NT2/D1 (cell line): Measurements from ENCODE around the gene GPR176.

Experiments used
- DNase-seq: peaks from one replicate; pipeline ENCODE4 v3.0.0-alpha.2; 2011; ENCODE audit warnings: low read depth, low spot score
- H3K27me3 ChIP-seq: 2 replicates; pipeline ENCODE4 v1.6.0; 2011; ENCODE audit warnings: mild to moderate bottlenecking; ENCODE audit not compliant: insufficient read length, insufficient read depth
- H3K36me3 ChIP-seq: 2 replicates; pipeline ENCODE4 v1.6.1; 2011; ENCODE audit warnings: mild to moderate bottlenecking, low read length, mixed read lengths; ENCODE audit not compliant: insufficient read depth, insufficient read length
- H3K4me1 ChIP-seq: 2 replicates; pipeline ENCODE4 v1.5.1; 2011; ENCODE audit not compliant: insufficient read depth, insufficient read length
- H3K4me3 ChIP-seq: 2 replicates; pipeline ENCODE4 v1.5.1; 2011; ENCODE audit warnings: low read depth; ENCODE audit not compliant: insufficient read length
- H3K9ac ChIP-seq: 2 replicates; pipeline ENCODE4 v1.6.0; 2011; ENCODE audit warnings: low read depth; ENCODE audit not compliant: insufficient read length
- H3K9me3 ChIP-seq: 2 replicates; pipeline ENCODE4 v1.5.1; 2011; ENCODE audit warnings: mild to moderate bottlenecking, low read length; ENCODE audit not compliant: insufficient read depth
- SUZ12 ChIP-seq: IDR thresholded peaks from 2 replicates; pipeline ENCODE4 v1.6.1; 2011; ENCODE audit not compliant: insufficient read length, insufficient read depth; ENCODE audit errors: extremely low read depth
- YY1 ChIP-seq: IDR thresholded peaks from 2 replicates; pipeline ENCODE4 v1.6.1; 2011; ENCODE audit not compliant: insufficient read length, insufficient read depth
- ZNF274 ChIP-seq: IDR thresholded peaks from 2 replicates; pipeline ENCODE4 v1.6.1; 2011; ENCODE audit warnings: mild to moderate bottlenecking, low read depth, low read length

Gene GPR176

GRCh38 chr15:39869254-39869653 lies 50.8 kb downstream of the GPR176 start:
- TF ChIP-seq YY1 = no peak
- TF ChIP-seq SUZ12 = no peak
- TF ChIP-seq ZNF274 = no peak
- DNase-seq = no peak
- Histone ChIP-seq H3K36me3 (no peaks in the 10 kb centered on the region), H3K4me3 (no peak overlapping the region), H3K9me3 (no peaks in the 10 kb centered on the region), H3K4me1 (no peaks in the 10 kb centered on the region), H3K9ac (no peak overlapping the region), H3K27me3 (no peaks in the 10 kb centered on the region)

- H3K36me3 ChIP-seq = no peaks in the 10 kb centered on the region
- TF ChIP-seq ZNF274 (no peak), YY1 (no peak), SUZ12 (no peak)
- no peak overlapping the region for H3K4me3 ChIP-seq
- H3K4me1 ChIP-seq = no peaks in the 10 kb centered on the region
- no peaks in the 10 kb centered on the region for H3K27me3 ChIP-seq
- H3K9me3 ChIP-seq = no peaks in the 10 kb centered on the region
- no peak overlapping the region for H3K9ac ChIP-seq
- DNase-seq = no peak
Measured at GRCh38 chr15:39868396-39868795, 51.7 kb downstream of the GPR176 start.

- Histone ChIP-seq H3K27me3 (no peaks in the 10 kb centered on the region), H3K36me3 (no peaks in the 10 kb centered on the region), H3K9ac (no peak overlapping the region), H3K4me3 (no peak overlapping the region), H3K4me1 (no peaks in the 10 kb centered on the region), H3K9me3 (no peaks in the 10 kb centered on the region)
- TF ChIP-seq ZNF274 (no peak), YY1 (no peak), SUZ12 (no peak)
- DNase-seq = no peak
Measured at GRCh38 chr15:39864116-39864515, 56.0 kb downstream of the GPR176 start.

GRCh38 chr15:39860871-39861270 lies 59.2 kb downstream of the GPR176 start:
- Histone ChIP-seq H3K27me3 (no peaks in the 10 kb centered on the region), H3K36me3 (no peaks in the 10 kb centered on the region), H3K9ac (no peak overlapping the region), H3K4me1 (no peaks in the 10 kb centered on the region), H3K9me3 (no peaks in the 10 kb centered on the region), H3K4me3 (no peak overlapping the region)
- no peak for TF ChIP-seq SUZ12
- TF ChIP-seq ZNF274 = no peak
- no peak for TF ChIP-seq YY1
- DNase-seq = no peak

GRCh38 chr15:39860200-39860599 lies 59.9 kb downstream of the GPR176 start:
- H3K27me3 ChIP-seq = no peaks in the 10 kb centered on the region
- H3K4me3 ChIP-seq = no peak overlapping the region
- H3K4me1 ChIP-seq = no peaks in the 10 kb centered on the region
- DNase-seq = peak; percentile 1
- H3K9ac ChIP-seq = no peak overlapping the region
- TF ChIP-seq SUZ12 = no peak
- no peak for TF ChIP-seq ZNF274
- no peak for TF ChIP-seq YY1
- no peaks in the 10 kb centered on the region for H3K36me3 ChIP-seq
- no peaks in the 10 kb centered on the region for H3K9me3 ChIP-seq

- H3K4me1 ChIP-seq = no peaks in the 10 kb centered on the region
- no peak overlapping the region for H3K4me3 ChIP-seq
- TF ChIP-seq ZNF274 (no peak), YY1 (no peak), SUZ12 (no peak)
- no peaks in the 10 kb centered on the region for H3K9me3 ChIP-seq
- no peaks in the 10 kb centered on the region for H3K27me3 ChIP-seq
- no peak for DNase-seq
- no peak overlapping the region for H3K9ac ChIP-seq
- H3K36me3 ChIP-seq = no peaks in the 10 kb centered on the region
Measured at GRCh38 chr15:39859636-39860035, 60.4 kb downstream of the GPR176 start.

GRCh38 chr15:39857132-39857531 lies 62.9 kb downstream of the GPR176 start:
- no peak for DNase-seq
- Histone ChIP-seq H3K4me3 (no peak overlapping the region), H3K27me3 (no peaks in the 10 kb centered on the region), H3K9me3 (no peaks in the 10 kb centered on the region), H3K9ac (no peak overlapping the region), H3K4me1 (no peaks in the 10 kb centered on the region), H3K36me3 (no peaks in the 10 kb centered on the region)
- TF ChIP-seq YY1 (no peak), ZNF274 (no peak), SUZ12 (no peak)
